LNCAP (cell line): Measurements from ENCODE around the gene SLC22A8.

Source experiments
- CTCF ChIP-seq: fragments of 450-650 bp; IDR thresholded peaks from 2 replicates; pipeline ENCODE4 v1.5.1; 2017; ENCODE audit warnings: mild to moderate bottlenecking

The SLC22A8 gene

GRCh38 chr11:62984451-62984991, 31.1 kb downstream of the SLC22A8 start, which contains the start of gene SLC22A6:
TSS of gene SLC22A6 (minus strand) at chr11:62984967. CDS start at chr11:62984690, 277 bp downstream.
- TF ChIP-seq CTCF, result no peak

DNA sequence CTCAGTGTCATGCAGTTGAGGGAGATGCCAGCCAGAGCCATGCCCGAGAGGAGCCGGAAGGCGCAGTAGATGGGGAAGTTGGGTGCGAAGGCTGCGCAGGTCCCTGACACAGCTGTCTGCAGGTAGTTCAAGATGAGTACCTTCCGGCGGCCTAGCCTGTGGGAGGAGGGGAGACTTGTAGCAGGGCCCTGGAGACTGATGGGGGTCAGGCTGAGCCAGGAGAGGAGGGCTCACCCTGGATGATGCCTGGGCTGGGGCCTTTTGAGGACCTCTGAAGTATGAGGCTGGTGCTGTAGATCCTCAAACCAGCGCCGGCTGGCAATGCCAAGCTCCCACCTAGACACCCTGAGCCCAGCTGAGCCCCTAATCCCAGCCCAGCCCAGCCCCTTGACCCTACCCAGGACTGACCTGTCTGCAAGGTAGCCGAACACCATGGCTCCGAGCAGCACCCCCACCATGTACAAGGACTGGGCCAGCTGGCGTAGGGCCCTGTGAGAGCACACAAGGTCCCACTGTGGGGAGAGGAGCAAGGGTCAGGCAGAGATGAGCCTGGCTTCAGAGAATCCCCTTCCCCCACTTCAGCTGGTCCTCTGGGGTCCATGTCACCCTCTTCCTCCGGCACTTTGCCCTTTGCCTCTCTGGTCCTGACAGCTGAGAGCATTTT, 32.0 kb downstream of the SLC22A8 start:
- no peak for TF ChIP-seq CTCF

DNA sequence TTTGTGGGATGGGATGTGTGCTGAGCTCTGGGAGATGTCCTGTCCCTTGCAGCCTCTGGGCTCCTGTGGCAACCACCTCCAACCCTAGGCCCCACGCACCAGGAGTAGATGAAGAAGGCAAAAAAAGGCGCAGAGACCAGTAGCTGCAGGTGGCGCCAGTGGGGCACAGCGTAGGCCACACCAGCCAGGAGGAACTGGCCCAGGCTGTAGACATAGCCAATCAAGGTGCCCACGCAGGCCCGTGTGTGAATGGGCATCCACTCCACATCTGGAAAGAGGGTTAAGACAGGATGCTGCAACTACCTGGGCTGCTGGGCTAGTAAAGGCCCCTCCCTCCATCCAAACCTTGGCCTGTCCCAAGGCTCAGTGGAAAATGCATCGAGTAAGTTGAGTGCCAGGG, 33.9 kb downstream of the SLC22A8 start:
- no peak for TF ChIP-seq CTCF

DNA sequence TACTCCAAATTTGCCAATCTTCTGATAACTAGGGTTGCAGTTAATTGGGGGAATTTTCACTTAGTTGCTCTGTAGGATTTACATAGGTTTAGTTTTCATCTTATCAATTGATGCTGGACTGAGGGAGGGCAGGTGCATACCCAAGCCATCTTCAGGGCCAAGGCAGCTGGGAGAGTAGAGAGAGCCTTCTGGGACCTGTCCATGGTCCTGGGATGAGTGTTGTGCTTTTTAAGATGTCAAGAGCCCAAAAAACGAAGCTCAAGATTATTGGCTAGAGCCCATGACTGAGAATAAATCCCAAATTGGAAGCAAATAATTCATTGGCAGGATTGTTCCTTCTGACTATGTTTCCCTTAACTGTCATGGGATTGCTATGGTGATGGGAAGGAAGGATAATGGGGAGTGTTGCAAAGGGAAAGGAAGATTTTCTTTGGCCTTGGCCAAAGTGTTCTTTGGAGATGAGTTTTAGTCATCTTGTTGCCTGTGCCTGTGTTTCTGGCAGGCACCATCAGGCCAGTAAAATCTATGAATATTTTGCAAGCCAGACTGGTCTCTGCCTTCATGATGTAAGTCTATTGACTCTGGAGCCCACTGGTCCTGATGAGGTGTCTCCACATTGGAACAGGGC, 35.4 kb downstream of the SLC22A8 start:
- TF ChIP-seq CTCF, result no peak

DNA sequence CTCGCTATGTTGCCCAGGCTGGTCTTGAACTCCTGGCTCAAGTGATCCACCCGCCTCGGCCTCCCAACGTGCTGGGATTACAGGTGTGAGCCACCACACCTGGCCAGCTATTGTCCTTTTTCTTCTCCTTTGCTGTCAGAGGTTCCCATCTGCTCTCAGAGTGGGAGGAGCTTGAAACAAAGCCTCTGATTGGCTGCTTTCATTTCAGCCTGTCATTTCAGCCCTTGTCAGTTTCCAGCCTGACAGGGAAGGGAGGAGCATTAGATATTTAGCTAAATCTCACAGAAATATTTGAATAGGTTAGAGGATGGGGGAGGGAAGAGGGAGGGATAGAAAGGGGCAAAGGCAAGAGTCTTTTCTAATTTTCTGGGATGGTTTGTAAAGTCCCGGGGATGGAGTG, 39.5 kb downstream of the SLC22A8 start:
- no peak for TF ChIP-seq CTCF

- TF ChIP-seq CTCF, result peak; percentile 78
Measured at GRCh38 chr11:62974848-62975522, 40.7 kb downstream of the SLC22A8 start.

DNA sequence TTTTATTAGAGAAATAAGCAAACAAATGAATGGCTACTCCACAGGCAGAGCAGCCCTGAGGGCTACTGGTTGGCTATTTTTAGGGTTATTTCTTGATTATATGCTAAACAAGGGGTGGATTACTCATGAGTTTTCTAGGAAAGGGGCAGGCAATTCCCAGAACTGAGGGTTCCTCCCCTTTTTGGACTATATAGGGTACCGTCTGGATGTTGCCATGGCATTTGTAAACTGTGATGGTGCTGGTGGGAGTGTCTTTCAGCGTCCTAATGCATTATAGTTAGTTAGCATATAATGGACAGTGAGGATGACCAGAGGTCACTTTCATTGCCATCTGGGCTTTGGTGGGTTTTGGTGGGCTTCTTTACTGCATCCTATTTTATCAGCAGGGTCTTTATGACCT, 50.1 kb downstream of the SLC22A8 start:
- TF ChIP-seq CTCF, result no peak
